Ovary (tissue), 9 donors: ENCODE results near the gene BICRA. TPM values are rescaled to one million over a fixed set of nuclear protein-coding genes. Genes with fewer than 3 reads are reported as not detected.
A peak's percentile ranks its signal among the peaks of the same experiment; 100 is the strongest.
"Not testable (repeated sequence)": the region's sequence is repeated elsewhere in the genome, so short reads cannot be mapped to it uniquely, and the experiment has no call there.

Experiments used
- DNase-seq, 5 donors: peaks; one replicate each; pipeline ENCODE4 v3.0.0-alpha.2; 2019 to 2020
- H3K27ac ChIP-seq, 2 donors: fragments of 200-600 bp; one replicate each; pipeline versions ENCODE4 v1.5.1 to v1.8.0; 2019 to 2022
- H3K27me3 ChIP-seq: fragments of 200-600 bp; one replicate; pipeline ENCODE4 v1.8.0; 2022
- H3K36me3 ChIP-seq: fragments of 200-600 bp; sonication (generic); one replicate; pipeline ENCODE4 v1.5.1; 2019
- H3K4me1 ChIP-seq: one replicate; pipeline ENCODE4 v1.8.1; 2013; ENCODE audit warnings: mild to moderate bottlenecking, moderate library complexity; ENCODE audit not compliant: insufficient read depth
- H3K4me3 ChIP-seq: fragments of 200-600 bp; sonication (generic); one replicate; pipeline ENCODE4 v1.5.1; 2017
- H3K9me3 ChIP-seq, 2 donors: fragments of 200-600 bp in 1 of 2; sonication (generic) in 1 of 2; one replicate each; pipeline versions ENCODE4 v1.5.1 to v1.8.1; 2013 to 2019; ENCODE audit warnings: mild to moderate bottlenecking in 1 of 2, moderate library complexity in 1 of 2
- CTCF ChIP-seq, 3 donors: fragments of 450-650 bp in 2 of 3; fragments of 200-600 bp in 1 of 3; IDR thresholded peaks; one replicate each; pipeline versions ENCODE4 v1.5.1 to v1.8.0; 2016 to 2022; ENCODE audit warnings: antibody characterized with exemption in 3 of 3, mild to moderate bottlenecking in 1 of 3
- EP300 ChIP-seq: sonication (generic); formaldehyde crosslinking; IDR thresholded peaks from one replicate; pipeline ENCODE4 v1.6.1; 2017; ENCODE audit warnings: antibody characterized with exemption
- POLR2A ChIP-seq: fragments of 450-650 bp; IDR thresholded peaks from one replicate; pipeline ENCODE4 v1.6.1; 2017; ENCODE audit warnings: antibody characterized with exemption, mild to moderate bottlenecking, moderate library complexity
- WGBS, 3 donors: extraction: QIAGEN DNeasy Blood & Tissue Kit in 1 of 3; methylation state at CpG; one replicate each; pipeline versions ENCODE4 v1.1.5 to v1.1.7; 2013 to 2017; 5-methylcytosine and 5-hydroxymethylcytosine counted together
- intact Hi-C, 4 donors: fragments of 100-400 bp; cut with DNase I; formaldehyde crosslinking; loops; one replicate each; pipeline versions ENCODE4 v1.11.0 to v1.15.1; 2022 to 2023
- polyA plus RNA-seq, 2 donors: library from polyadenylated mRNA; stranded (reverse); fragments of 200-250 nt in 1 of 2; fragments of 350-450 nt in 1 of 2; fragmentation: Illumina TruSeq in 1 of 2; extraction: RNeasy Lipid Tissue Mini Kit (QIAGEN cat#74804) in 1 of 2; gene quantifications; one replicate each; pipeline ENCODE4 v1.2.3, GENCODE V29; 2013 to 2014
- total RNA-seq, 7 donors: library from RNA; depleted of rRNA in 2 of 7; stranded (reverse); fragments of >200 nt in 2 of 7; fragmentation: NEBNext Ultra II Directional in 3 of 7; extraction: Animal tissue kit (Norgen Biotek cat#: 25700) in 3 of 7; gene quantifications; one replicate each; pipeline versions ENCODE4 v1.1.0 to v1.2.4, GENCODE V29; 2016 to 2023
- donor health status: DM: no; HTN: no; CAD: no; lungs with moderate emphysema.
- donor health status: DM: no; HTN: no; CAD: no.
- donor health status: Bipolar disorder and iron deficiency.
- donor health status: DM: yes; HTN: yes; CAD: no.
- donor health status: DM: no; HTN: no; CAD: no.
- donor health status: DM: yes; HTN: yes; CAD: no.

BICRA gene
- total and polyA plus RNA-seq, 9 donors: 3.7 to 21.7 (median 12.9) TPM

- Histone ChIP-seq H3K4me3 (peak overlapping the region; percentile 7), H3K4me1 (peaks cover 9% of the 10 kb centered on the region), H3K9me3 (no peaks in the 10 kb centered on the region), H3K36me3 (no peaks in the 10 kb centered on the region), H3K27me3 (no peaks in the 10 kb centered on the region), H3K27ac (peak overlapping the region; percentile 85 to 97)
- intact Hi-C loops: loop anchor here in 3 of 4 donors (1.0 kb wide), 1 partner anchor 29 kb away; the partner anchor contains the start of gene EHD2 (in 3 of the 3)
- WGBS, 3 donors: 10 to 26% (median 13%) methylated on average over 13 of the region's 13 CpGs
- TF ChIP-seq CTCF (IDR thresholded peaks at IDR 0.05) (peak in 1 of 3 donors; percentile 8), EP300 (no peak), POLR2A (no peak)
- peak in 1 of 5 donors; percentile 57 for DNase-seq
Measured at GRCh38 chr19:47742634-47743033, 133.7 kb downstream of the BICRA start.

GRCh38 chr19:47745010-47745901 is 136.3 kb downstream of the BICRA start, which contains the start of gene NOP53:
NOP53 (plus strand) TSS chr19:47745546; CDS start chr19:47745560, 14 bp downstream.
- DNase-seq: peak; percentile 96 to 99 (median 98)
- Histone ChIP-seq H3K27me3 (no peaks in the 10 kb centered on the region), H3K9me3 (no peaks in the 10 kb centered on the region), H3K36me3 (no peaks in the 10 kb centered on the region), H3K4me1 (peaks cover 9% of the 10 kb centered on the region), H3K27ac (peak within 1 kb of the TSS; percentile 78 to 97), H3K4me3 (peak within 1 kb of the TSS; percentile 96)
- intact Hi-C loops: loop anchor here in 1 of 4 donors (2.0 kb wide), 1 partner anchor 32 kb away; the partner anchor contains the start of gene EHD2
- WGBS, 3 donors: 3 to 4% (median 4%) methylated on average over 41 to 53 of the region's 53 CpGs
- TF ChIP-seq EP300 (no peak), POLR2A (peak; percentile 68), CTCF (IDR thresholded peaks at IDR 0.05) (peak in 2 of 3 donors; percentile 26 to 41)

GRCh38 chr19:47746129-47746528 is 137.2 kb downstream of the BICRA start:
- 45 to 59% (median 51%) methylated on average over 17 of the region's 17 CpGs for WGBS, 3 donors
- H3K27me3 ChIP-seq, H3K4me1 ChIP-seq, H3K27ac ChIP-seq, H3K36me3 ChIP-seq, H3K9me3 ChIP-seq, intact Hi-C loops, DNase-seq: not testable (repeated sequence)
- peak overlapping the region; percentile 96 for H3K4me3 ChIP-seq

GRCh38 chr19:47749326-47749725 is 140.4 kb downstream of the BICRA start:
- Histone ChIP-seq H3K4me3 (no peak overlapping the region), H3K27me3 (no peaks in the 10 kb centered on the region), H3K9me3 (no peaks in the 10 kb centered on the region), H3K36me3 (no peaks in the 10 kb centered on the region), H3K27ac (no peak overlapping the region), H3K4me1 (peaks cover 5% of the 10 kb centered on the region)
- 77 to 90% (median 81%) methylated on average over 3 of the region's 3 CpGs for WGBS, 3 donors
- DNase-seq: no peak
- TF ChIP-seq POLR2A: no peak
- intact Hi-C loops: loop anchor here in 1 of 4 donors (2.0 kb wide), 1 partner anchor 23 kb away; no protein-coding TSS in a partner anchor

- intact Hi-C loops: no loop called here
- no peaks in the 10 kb centered on the region for H3K9me3 ChIP-seq
- H3K4me3 ChIP-seq: no peak overlapping the region
- TF ChIP-seq EP300 (no peak), CTCF (IDR thresholded peaks at IDR 0.05) (no peak), POLR2A (no peak)
- no peaks in the 10 kb centered on the region for H3K36me3 ChIP-seq
- H3K4me1 ChIP-seq: peaks cover 5% of the 10 kb centered on the region
- no peaks in the 10 kb centered on the region for H3K27me3 ChIP-seq
- DNase-seq: no peak
- 89 to 91% (median 89%) methylated on average over 18 of the region's 18 CpGs for WGBS, 3 donors
- H3K27ac ChIP-seq: no peak overlapping the region
Measured at GRCh38 chr19:47750752-47751151, 141.8 kb downstream of the BICRA start.
